ENCODE measurements around the gene MTM1.

The MTM1 gene

GRCh38 chrX:150551963-150552362 is 16.5 kb upstream of the MTM1 start:
- no peak for DNase-seq

DNA sequence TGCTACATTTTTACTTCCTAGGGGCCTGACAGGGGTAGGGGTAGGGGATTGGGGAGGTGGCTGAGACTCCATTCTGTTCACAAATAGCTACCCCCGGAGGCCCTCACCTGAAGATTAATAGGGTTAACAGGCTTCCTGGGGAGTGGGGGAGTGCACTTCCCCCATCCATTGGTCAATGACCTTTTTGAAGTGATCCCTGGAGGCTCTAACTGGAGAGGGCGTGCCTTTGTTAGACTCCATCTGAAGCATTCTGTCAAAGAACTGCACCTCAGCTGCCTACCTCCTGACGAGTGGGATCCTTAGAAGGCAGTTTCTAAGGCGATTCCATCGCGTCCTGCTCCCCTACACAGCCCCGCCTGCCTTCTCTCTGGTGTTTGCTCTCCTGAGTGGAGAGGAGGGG is 10.0 kb upstream of the MTM1 start:
- DNase-seq: no peak

GRCh38 chrX:150564838-150565237 is 3.6 kb upstream of the MTM1 start:
- no peak for DNase-seq

DNA sequence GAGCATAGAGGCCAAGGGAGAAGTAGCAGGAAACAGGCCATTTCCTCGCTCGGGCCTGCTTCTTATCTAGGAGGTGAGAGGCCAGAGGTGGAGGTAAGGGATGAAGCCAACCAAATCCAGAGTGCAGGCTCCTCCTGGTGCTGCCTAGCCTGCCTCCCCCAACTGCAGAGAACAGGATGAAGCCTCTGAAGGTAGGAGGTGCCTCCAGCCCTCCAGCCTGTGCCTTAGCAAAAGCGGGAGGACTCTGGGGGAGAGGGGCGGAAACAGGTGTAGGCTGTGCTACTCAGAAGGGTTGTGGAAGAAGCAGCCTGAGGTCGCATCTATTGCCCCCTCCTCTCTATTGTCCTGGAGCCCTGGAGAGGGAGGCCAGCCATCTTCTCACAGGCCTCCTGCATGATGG is 2.9 kb upstream of the MTM1 start:
- no peak for DNase-seq

GRCh38 chrX:150566734-150567182 is 1.7 kb upstream of the MTM1 start:
- no peak for DNase-seq

DNA sequence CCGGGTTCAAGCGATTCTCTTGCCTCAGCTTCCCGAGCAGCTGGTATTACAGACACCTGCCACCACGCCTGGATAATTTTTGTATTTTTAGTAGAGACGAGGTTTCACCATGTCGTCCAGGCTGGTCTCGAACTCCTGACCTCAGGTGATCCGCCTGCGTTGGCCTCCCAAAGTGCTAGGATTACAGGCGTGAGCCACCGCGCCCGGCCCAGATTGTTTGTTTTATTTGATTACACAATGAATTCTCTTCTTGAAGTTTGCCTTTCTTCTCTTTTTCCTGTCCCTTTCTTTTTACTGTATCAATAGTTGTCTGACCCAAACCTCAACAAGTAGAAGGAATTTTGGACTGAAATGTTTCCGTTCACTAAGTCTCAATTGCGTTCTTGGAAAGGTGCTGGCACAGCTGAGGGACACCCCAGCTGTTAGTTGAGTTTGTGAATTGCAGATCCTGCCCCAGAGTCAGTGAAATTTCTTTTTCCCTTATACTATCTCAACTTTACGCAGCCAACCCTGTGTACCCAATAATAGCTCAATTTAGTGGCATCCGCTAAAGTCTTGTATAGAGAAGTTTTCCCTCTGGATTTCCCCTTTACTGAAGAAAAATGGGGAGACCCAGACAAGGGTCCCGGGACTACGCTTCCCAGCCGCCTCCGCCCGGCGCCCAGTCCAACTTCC is 639 bp upstream of the MTM1 start:
- no peak for DNase-seq

DNA sequence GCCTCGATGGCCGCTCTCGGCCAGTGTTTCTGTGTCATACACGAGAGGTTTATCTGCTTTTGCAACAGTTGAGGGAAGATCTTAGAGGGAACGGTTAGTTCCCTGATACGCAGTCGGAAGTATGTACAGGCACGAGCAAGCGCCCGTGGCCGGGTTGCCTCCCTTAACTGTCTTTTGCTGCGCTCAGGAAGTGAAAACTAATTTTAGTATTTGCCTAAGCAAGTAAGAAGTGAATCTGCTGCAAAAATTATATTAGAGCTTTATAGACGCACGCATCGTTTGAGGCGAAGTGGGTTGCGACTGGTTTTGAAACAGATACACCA is 695 bp downstream of the MTM1 start:
- peak; percentile 47 for DNase-seq

DNA sequence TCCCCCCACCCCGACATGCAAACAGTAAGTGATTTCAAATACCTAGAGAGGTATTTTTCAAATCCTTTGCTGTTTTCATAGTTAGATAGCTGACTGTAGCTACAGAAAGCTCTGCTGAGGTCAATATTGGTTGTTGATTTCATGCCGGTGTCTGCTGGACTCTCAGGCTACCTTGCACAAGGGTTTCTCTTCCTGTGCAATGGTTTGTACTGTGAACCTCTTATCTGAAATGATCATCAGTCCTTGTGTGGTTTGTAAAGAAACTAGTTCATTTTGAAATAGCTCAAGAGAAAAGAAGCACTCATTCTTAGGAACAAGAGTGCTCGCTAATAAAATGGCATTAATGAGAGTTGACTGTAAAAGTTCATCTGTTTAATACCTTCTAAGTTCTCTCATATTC is 2.1 kb downstream of the MTM1 start:
- no peak for DNase-seq

- no peak for DNase-seq
These were observed 3.8 kb downstream of the MTM1 start for GRCh38 chrX:150572206-150572605.

DNA sequence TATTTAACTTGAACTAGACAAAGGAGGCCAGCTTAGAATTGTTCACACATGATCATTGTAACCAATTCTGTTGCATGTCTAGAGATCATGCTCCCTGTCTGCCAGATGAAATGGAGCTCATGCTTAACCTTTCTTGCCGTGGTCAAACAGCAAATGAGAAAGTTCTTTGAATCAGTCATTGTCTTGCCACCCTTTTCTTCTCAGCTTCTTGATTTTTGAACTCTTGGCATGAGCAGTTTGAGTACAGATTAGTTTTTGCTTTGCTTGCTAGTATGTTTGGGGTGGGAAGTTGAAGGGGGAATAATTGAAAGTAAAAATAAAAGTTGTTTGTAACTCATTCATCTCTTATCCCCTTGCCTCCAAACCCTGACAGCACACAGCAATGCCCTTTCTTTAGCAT is 4.7 kb downstream of the MTM1 start:
- DNase-seq: no peak

- DNase-seq: peak; percentile 48
These were observed 5.3 kb downstream of the MTM1 start for GRCh38 chrX:150573702-150574101.

DNA sequence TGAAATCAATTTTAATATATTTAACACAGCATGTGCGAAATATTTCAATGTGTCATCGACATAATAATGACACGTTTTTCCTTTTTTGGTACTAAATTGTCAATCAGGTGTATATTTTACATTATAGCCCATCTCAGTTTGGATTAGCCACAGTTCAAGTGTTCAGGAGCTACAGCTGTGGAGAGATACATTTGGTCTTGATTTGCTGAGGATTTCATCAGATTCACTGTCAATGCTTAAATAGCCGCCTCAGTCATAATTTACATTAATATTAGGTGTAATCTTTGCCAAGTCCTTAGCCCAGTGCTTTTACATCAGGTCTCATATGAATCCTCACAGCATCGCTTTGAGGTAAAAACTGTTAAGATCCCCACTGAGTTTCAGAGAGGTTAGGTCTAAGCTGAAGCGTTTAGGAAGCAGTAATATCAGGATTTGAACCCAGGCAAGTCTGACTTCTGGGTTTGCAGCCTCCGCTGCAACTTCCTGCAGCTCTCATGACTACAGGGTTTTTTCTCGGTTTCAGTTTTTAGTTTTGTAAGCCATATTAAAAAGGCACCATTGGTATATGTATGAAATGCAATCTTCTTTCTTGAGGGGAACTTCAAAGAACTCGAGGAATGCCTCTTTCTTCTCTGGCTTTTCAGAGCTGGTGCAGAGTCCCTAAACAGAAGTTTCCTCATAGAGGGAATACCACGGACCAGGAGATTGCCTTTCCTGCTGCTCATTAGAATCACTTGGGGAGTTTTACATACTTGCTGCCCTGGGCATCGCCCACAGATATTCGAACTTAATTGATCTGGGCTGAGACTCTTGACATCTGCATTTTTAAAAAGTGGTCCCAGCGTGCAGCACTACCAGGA is 6.4 kb downstream of the MTM1 start:
- DNase-seq: peak; percentile 21

DNA sequence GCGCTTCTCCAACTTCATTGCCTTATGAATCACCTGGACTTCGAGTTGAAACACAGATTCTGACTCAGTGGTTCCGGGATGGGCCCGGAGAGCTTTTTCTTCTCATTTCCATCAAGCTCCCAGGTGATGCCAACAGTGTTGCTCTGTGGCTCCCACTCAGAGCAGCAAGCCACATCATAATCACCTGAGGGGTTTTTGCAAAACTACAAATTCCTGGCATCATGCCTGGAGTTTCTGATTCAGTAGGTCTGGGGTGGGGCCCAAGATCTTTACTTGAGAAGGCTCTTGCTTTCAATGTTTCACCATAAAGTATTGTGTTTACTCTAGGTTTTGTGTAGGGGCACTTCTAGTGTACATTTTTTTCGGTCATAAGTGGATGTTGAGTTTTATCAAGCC is 7.0 kb downstream of the MTM1 start:
- peak; percentile 69 for DNase-seq

DNA sequence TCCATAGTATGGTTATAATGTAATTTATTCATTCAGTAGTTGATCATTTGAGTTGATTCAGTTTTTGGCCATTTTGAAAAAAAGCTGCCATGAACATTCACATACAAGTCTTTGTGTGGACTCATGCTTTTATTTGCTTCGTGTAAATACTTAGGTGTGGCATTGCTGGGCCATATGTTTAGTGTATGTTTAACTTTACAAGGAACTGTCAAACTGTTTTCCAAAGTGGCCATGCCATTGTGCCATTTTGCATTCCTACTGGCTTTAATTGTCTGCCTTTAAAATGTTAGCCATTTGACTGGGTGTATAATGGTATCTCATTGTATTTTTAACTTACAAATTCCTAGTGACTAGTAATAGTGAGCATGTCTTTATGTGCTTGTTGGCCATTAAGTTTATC is 8.8 kb downstream of the MTM1 start:
- no peak for DNase-seq

- no peak for DNase-seq
These were observed 12.8 kb downstream of the MTM1 start for GRCh38 chrX:150581093-150581775.

- no peak for DNase-seq
These were observed 14.0 kb downstream of the MTM1 start for GRCh38 chrX:150582338-150582948.

DNA sequence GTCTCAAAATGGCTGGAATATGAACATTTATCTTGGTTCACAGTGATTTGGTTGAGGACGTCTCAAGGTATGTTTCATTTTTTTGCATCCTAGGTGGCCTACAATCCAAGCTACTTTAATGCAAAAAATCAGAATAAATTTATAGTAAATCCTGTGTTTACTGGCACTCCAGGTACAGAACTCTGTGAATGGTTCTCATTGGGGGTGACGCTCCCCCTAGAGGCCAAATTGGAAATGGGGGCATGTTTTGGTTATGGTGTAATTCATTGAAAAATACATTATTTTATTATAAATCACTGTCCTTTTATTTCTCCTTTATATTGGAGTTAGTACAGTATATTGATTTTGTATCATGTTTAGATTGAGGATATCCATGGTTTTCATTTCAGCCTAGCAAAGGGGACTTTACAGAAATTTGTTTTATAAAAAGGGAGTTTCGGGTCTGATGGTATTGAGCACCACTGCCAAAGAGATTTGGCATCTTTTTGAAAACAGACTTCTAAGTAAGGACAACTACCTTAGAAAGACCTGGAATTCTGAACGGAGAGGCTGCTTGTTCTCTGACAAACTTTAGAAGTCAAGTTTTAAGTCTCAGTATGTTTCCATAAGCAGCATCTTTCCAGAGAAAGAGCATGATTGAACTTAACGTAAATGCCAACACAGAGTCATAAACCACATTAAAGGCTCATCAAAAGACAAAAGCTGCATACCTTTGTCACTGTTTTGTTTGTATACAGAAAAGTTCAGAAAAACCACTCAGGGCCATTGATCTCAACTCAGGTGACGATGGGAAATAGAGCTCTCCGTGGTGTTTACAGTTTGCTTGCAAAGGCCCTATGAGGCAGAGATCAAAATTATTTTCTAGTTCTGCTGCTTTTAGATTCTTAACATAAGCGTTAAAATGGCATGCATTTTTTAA is 19.4 kb downstream of the MTM1 start:
- DNase-seq: peak; percentile 44

DNA sequence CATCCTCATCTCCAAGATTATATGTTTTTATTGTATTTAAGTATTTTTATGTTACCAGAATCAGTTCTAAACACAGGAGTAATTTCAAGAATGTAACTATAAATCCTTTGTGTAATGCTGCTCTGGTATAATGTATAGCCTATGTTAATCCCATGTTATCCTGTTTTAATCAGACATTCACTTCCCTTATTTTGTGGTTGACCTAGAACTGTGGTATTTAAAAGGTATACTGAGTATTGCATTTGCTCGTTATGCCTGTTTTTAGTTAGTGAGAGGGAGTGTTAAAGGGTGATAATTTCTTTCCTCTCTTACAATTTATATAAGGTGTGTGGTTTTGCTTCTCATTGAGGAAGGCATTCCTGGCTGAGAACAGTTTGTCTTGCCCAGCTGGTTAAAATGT is 26.2 kb downstream of the MTM1 start:
- DNase-seq: no peak

- no peak for DNase-seq
These were observed 30.8 kb downstream of the MTM1 start for GRCh38 chrX:150599226-150599625.

GRCh38 chrX:150602296-150602695 is 33.9 kb downstream of the MTM1 start:
- DNase-seq: no peak

DNA sequence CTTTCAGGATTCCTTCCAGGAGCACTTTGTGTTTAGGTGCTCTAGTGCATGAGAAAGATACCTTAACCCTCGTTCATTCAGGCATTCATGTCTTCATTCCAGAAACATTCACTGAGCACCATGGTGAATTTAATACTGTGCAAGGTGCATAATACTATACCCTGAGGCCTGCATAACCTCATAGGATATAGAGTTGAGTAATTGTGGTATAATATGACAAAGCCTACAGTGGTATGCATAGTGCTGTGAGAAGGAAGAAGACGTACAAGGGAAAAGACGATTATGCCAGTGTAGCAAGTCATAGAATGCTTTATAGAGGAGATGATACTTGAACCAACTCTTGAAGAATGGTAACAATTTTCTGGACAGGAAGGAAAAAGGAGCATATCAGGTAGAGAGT is 34.3 kb downstream of the MTM1 start:
- DNase-seq: no peak

DNA sequence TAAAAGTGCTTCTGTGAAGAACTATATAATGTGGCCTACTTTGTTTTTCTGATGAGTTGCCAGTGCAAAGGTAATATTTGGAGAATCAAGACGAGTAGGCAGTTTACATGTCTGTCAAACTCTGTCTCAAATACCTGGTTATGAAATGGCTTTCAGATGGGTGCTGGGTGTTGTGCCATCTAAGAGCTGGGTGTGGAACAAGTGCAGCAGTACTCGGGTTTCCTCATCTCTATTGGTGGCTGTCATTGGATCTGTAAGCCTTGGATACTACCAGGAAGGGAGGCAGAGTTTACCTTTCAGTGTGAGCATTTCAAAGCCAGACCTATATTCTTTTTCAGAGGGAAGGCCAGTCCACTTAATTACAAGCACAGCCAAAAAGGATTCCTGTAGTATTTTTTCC is 37.2 kb downstream of the MTM1 start:
- no peak for DNase-seq

- no peak for DNase-seq
These were observed 38.8 kb downstream of the MTM1 start for GRCh38 chrX:150607201-150607600.

Data from activated naive CD4-positive, alpha-beta T cell treated with Interleukin-2 at 50 U/mL for 16 hours (primary cell).